Non-pigmented ciliary epithelial cell (primary cell): ENCODE results near the gene TELO2.

Source experiments
- DNase-seq: peaks from one replicate; pipeline ENCODE4 v3.0.0-alpha.2; 2010; ENCODE audit warnings: low read depth

The TELO2 gene

GRCh38 chr16:1498899-1499676 is 5.9 kb downstream of the TELO2 start:
- no peak for DNase-seq

- DNase-seq: no peak
These were observed 6.8 kb downstream of the TELO2 start for GRCh38 chr16:1499756-1500464.

GRCh38 chr16:1500465-1501150 is 7.4 kb downstream of the TELO2 start:
- no peak for DNase-seq

GRCh38 chr16:1501630-1502029 is 8.5 kb downstream of the TELO2 start:
- DNase-seq: no peak

- DNase-seq: no peak
These were observed 9.2 kb downstream of the TELO2 start for GRCh38 chr16:1502092-1503004.

- DNase-seq: no peak
These were observed 10.2 kb downstream of the TELO2 start for GRCh38 chr16:1503110-1503955.

- DNase-seq: no peak
These were observed 12.1 kb downstream of the TELO2 start for GRCh38 chr16:1505073-1505844.

GRCh38 chr16:1505912-1506311 is 12.8 kb downstream of the TELO2 start:
- DNase-seq: no peak

- DNase-seq: no peak
These were observed 13.5 kb downstream of the TELO2 start for GRCh38 chr16:1506494-1507213.

- DNase-seq: no peak
These were observed 15.5 kb downstream of the TELO2 start for GRCh38 chr16:1508494-1509187.

GRCh38 chr16:1509307-1510221 is 16.4 kb downstream of the TELO2 start:
- DNase-seq: no peak

GRCh38 chr16:1510272-1510671 is 17.1 kb downstream of the TELO2 start:
- DNase-seq: no peak

- no peak for DNase-seq
These were observed 17.8 kb downstream of the TELO2 start for GRCh38 chr16:1510941-1511351.

- no peak for DNase-seq
These were observed 18.8 kb downstream of the TELO2 start for GRCh38 chr16:1511662-1512569.

- no peak for DNase-seq
These were observed 19.6 kb downstream of the TELO2 start for GRCh38 chr16:1512774-1513173.

- DNase-seq: no peak
These were observed 21.3 kb downstream of the TELO2 start for GRCh38 chr16:1514507-1514906.
